ENCODE measurements around the gene CLNK.

The CLNK gene

DNA sequence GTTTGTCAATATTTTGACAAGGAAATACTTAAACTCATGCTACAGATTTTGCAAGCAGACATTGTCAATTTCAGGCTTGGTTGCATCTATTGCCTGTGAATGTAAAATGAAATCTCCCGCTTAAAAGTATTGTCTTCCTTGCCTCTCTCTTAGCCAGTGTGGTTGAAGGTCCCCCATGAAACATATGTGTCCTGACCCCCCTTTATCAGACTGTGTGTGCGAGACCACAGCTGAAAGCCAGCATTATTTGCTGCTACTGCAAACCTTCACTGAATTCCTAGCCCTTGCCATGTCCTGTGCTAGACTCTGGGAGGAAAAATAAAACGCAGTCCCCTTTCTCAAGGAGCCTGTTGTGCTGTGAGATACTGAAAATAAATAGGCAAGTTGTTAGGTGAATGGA, 16.6 kb upstream of the CLNK start:
- DNase-seq: no peak

GRCh38 chr4:10698172-10698571, 13.6 kb upstream of the CLNK start:
- no peak for DNase-seq

GRCh38 chr4:10697086-10697485, 12.5 kb upstream of the CLNK start:
- DNase-seq: no peak

- DNase-seq: no peak
These were observed 11.7 kb upstream of the CLNK start for GRCh38 chr4:10696253-10696652.

DNA sequence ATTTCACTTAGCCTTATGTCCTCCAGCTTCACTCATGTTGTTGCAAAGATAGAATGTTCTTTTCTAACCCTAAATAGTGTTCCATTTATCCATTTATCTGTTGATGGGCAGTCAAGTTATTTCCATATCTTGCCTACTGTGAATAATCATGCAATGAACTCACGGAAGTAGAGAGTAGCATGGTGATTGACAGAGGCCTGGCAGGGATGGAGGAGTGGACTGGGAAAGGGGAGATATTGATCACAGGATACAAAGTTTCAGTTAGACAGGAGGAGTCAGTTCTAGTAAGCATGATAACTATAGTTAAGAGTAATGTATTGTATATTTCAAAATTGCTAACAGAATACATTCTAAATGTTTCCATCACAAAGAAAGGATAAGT, 10.3 kb upstream of the CLNK start:
- no peak for DNase-seq

- DNase-seq: no peak
These were observed 9.7 kb upstream of the CLNK start for GRCh38 chr4:10694151-10694827.

DNA sequence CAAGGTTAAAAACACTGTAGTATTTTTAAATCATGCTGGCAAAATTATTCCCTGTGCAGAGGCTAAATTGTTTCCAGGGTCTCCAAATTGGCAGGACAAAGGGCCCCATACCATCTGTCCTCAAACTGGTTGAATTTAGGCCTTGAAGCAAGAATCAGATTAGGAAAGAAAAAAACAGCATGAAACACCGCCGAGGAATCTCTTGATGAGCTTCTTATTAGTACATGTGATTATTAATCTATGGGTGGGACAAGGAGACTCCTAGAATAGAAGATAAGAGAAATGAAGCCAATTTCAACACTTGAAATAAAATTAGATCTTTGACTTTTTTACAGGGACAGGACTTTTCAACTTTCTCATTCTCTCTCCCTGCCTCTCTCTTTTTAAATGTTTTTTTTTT, 7.1 kb upstream of the CLNK start:
- no peak for DNase-seq

GRCh38 chr4:10690185-10690907, 5.8 kb upstream of the CLNK start:
- peak; percentile 14 to 52 (median 20) for DNase-seq

GRCh38 chr4:10688846-10689245, 4.3 kb upstream of the CLNK start:
- peak in 1 of 4 experiments; percentile 22 for DNase-seq

GRCh38 chr4:10688022-10688421, 3.5 kb upstream of the CLNK start:
- no peak for DNase-seq

DNA sequence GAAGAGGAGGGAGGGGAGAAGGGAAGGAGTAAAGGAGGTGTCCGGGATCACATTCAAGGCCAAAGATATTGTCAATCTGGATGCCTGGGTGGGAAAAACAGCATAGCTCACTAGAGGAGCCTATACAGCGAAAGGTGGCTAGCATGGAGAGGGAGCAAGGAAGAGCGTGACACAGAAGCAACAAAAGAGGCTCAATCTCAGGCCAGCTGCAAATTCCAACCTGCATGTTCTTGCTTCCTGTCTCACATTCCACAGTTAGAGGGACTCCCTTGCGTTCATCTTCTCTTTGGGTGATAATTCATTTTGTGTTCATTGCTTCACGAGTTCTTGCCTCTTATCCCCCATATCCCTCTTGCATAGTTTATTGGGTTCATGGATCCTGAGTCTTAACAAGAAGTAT, 3.0 kb upstream of the CLNK start:
- DNase-seq: no peak

DNA sequence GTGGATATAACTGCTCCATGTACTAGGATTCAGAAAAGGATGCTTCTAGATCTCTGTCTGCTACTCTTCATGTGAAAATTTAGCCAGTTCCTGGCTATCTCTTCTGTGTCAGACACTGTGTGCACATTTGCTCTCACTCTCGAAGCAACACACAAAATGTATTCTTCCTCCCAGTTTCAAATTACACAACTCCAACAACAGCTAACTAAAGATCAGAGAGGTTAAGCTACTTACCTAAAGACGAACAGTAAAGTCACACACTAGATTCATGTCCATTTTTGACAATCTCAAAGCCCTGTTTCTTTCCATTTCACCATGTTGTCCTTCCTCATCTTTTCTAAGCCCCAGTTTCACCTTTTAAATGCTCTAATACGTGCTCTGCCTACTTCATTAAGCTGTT, 2.2 kb downstream of the CLNK start:
- no peak for DNase-seq

- DNase-seq: no peak
These were observed 6.6 kb downstream of the CLNK start for GRCh38 chr4:10677796-10678497.

- DNase-seq: no peak
These were observed 10.7 kb downstream of the CLNK start for GRCh38 chr4:10673817-10674369.

- no peak for DNase-seq
These were observed 12.2 kb downstream of the CLNK start for GRCh38 chr4:10672379-10672778.

GRCh38 chr4:10671799-10672198, 12.8 kb downstream of the CLNK start:
- DNase-seq: no peak

DNA sequence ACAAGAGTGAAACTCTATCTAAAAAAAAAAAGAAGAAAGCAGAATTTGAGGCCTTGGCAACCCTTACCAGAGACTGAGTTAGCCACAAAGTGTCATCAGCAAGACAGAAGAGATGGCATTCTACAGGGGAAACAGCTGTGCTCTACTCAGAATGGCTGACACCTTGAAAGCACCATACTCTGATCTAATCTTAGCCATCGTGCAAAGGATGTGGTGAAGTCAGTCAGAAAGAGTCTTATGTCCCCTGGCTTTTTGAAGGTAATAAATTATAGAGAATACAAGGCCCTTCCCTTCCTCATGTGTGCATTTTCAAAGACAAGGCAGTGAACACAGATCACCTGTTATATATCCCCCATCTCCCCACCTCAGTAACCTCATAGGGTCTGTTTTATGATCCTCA, 13.2 kb downstream of the CLNK start:
- no peak for DNase-seq

- DNase-seq: no peak
These were observed 14.2 kb downstream of the CLNK start for GRCh38 chr4:10670321-10670720.

GRCh38 chr4:10667701-10668326, 16.8 kb downstream of the CLNK start:
- no peak for DNase-seq

DNA sequence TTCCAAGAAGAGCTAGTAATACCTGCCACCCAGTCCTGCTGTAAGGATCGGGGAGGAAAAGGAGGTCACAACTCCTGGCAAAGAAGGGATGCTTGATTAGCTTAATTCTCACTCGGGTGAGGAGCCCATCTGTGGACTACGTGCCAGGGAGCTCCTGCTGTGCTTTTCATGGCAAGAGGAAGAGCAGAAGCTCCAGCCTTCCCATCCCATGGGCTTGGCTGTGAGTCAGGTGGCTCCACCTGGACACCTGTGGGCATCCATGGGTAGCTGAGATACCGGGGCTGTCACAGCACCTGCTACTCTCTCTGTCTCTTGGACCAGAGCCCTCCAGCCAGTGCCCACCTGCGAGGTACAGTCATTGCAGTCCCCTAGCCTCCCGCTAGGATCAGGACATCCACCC, 18.0 kb downstream of the CLNK start:
- DNase-seq: no peak

DNA sequence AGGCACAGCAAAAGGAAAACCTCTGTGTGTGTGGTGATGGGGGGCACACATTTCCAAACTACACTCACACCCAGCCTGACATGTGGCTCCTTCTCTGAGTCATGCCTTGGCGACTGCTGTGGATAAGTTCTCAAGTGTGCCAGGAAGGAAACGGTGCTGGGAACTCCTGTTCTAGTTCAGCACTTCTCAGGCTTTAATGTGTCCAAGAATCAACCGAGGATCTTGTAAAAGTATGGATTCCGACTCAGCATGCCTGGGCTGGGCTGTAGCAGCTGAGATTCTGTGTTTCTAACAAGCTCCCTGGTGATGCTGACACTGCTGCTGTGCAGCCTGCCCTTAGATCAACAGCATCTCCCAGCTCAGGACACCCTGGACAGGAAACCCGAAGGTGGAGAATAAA, 20.2 kb downstream of the CLNK start:
- no peak for DNase-seq

DNA sequence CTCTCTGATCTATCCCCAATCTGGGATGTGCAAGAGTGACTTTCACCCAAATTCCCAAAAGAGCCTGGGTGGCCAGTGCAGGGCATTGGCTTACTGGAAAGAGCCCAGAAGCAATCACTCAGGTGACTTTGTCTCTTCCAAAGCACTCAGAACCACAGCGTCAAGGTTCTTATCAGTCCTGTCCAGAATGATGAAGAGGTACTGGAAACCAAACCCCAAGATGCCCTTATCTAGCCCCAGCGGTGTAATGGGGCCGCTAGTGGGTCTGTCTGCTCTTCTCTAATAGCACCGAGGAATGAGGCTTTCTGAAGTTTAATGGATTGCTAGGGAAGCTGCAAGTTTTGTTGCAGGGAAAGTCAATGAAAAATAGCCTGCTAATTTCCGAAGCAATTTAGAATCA, 21.6 kb downstream of the CLNK start:
- no peak for DNase-seq

DNA sequence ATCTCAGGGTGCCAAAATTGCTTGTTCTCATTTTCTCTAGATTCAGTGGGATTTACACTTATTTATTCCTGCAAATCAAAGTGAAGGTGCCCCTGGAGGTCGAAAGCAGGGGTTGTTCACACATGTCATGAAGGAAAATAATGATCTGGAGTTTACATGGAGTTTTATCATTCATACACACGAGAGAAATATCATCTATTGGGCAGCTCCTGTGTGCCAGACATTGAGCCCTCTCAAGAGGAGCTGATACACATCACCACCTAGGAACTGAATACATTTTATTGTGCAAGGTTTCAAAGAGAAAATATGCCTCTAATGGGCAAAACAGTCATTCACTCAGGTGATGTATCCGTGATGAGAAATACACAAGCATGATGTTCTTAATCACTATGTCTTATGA, 23.5 kb downstream of the CLNK start:
- no peak for DNase-seq

Measured in suppressor macrophage (primary cell).